IMR-90 (cell line): ENCODE results near the gene DNAJC30. TPM values are rescaled to one million over a fixed set of nuclear protein-coding genes. Genes with fewer than 3 reads are reported as not detected.

Experiments used
- ATAC-seq: fragments of 200-7000 bp; cut with Tn5 transposase; 2 replicates; pipeline ENCODE4 v1.9.1; 2020; ENCODE audit warnings: low read depth, mild to moderate bottlenecking, moderate library complexity
- BruUV-seq: library from RNA; stranded (reverse); fragments of 400-500 nt; replicated peaks from 2 replicates; lab custom pipeline; 2021; lab: Mats Ljungman, UMichigan
- CTCF ChIA-PET: fragments of 300-600 bp; formaldehyde crosslinking; extraction: SDS; loops from one replicate; lab custom pipeline; 2021; ENCODE audit warnings: antibody characterized with exemption; lab: Yijun Ruan, JAX
- POLR2A ChIA-PET: fragments of 300-600 bp; sonication (Branson Sonifier 250); formaldehyde crosslinking; loops from one replicate; lab custom pipeline; 2022; ENCODE audit warnings: antibody characterized with exemption; ENCODE audit not compliant: unreplicated experiment; lab: Charles Lee
- DNase-seq: peaks from one replicate; pipeline ENCODE4 v3.0.0; 2013
- H2AFZ ChIP-seq: replicated peaks from 2 replicates; pipeline ENCODE3; 2013; ENCODE audit warnings: low read length, mild to moderate bottlenecking; ENCODE audit not compliant: poor library complexity
- H2AK5ac ChIP-seq: 2 replicates; pipeline ENCODE4 v1.6.1; 2013; ENCODE audit warnings: low read depth, low read length, inconsistent platforms
- H2AK9ac ChIP-seq: replicated peaks from 2 replicates; pipeline ENCODE3; 2013; ENCODE audit warnings: mild to moderate bottlenecking, low read depth, low read length, moderate library complexity; ENCODE audit not compliant: poor library complexity
- H2BK120ac ChIP-seq: 2 replicates; pipeline ENCODE4 v1.6.1; 2013; ENCODE audit warnings: low read depth, low read length, inconsistent platforms
- H2BK15ac ChIP-seq: 3 replicates; pipeline ENCODE4 v1.6.1; 2013; ENCODE audit warnings: low read depth, low read length, inconsistent platforms
- H2BK20ac ChIP-seq: 2 replicates; pipeline ENCODE4 v1.6.1; 2013; ENCODE audit warnings: low read depth, mild to moderate bottlenecking, inconsistent platforms, low read length, moderate library complexity
- H2BK5ac ChIP-seq: 2 replicates; pipeline ENCODE4 v1.6.1; 2013; ENCODE audit warnings: mild to moderate bottlenecking, low read depth, low read length, inconsistent platforms; ENCODE audit not compliant: poor library complexity, severe bottlenecking
- H3K14ac ChIP-seq: replicated peaks from 2 replicates; pipeline ENCODE4 v1.6.1; 2013; ENCODE audit warnings: low read depth, low read length, inconsistent platforms
- H3K18ac ChIP-seq: 2 replicates; pipeline ENCODE4 v1.6.1; 2013; ENCODE audit warnings: low read depth, low read length, control low read depth
- H3K23ac ChIP-seq: 2 replicates; pipeline ENCODE4 v1.6.1; 2013; ENCODE audit warnings: low read depth, low read length, inconsistent platforms
- H3K27ac ChIP-seq: 2 replicates; pipeline ENCODE4 v1.5.1; 2013; ENCODE audit warnings: mild to moderate bottlenecking, control low read depth, low read length; ENCODE audit not compliant: insufficient read depth
- H3K27me3 ChIP-seq: 2 replicates; pipeline ENCODE4 v1.6.1; 2013; ENCODE audit warnings: low read length; ENCODE audit not compliant: control insufficient read depth, insufficient read depth
- H3K36me3 ChIP-seq: 2 replicates; pipeline ENCODE4 v1.6.1; 2013; ENCODE audit warnings: low read length, mixed read lengths; ENCODE audit not compliant: control insufficient read depth, insufficient read depth
- H3K4ac ChIP-seq: 2 replicates; pipeline ENCODE4 v1.6.1; 2013; ENCODE audit warnings: low read depth, low read length, inconsistent platforms
- H3K4me1 ChIP-seq: 2 replicates; pipeline ENCODE4 v1.6.1; 2013; ENCODE audit warnings: low read length, mixed read lengths; ENCODE audit not compliant: control insufficient read depth, insufficient read depth
- H3K4me2 ChIP-seq: 2 replicates; pipeline ENCODE4 v1.6.1; 2013; ENCODE audit warnings: low read depth, mild to moderate bottlenecking, control low read depth, low read length, moderate library complexity
- H3K4me3 ChIP-seq: 2 replicates; pipeline ENCODE4 v1.5.1; 2013; ENCODE audit warnings: low read depth, mild to moderate bottlenecking, control low read depth, low read length, moderate library complexity; ENCODE audit not compliant: insufficient read depth
- H3K56ac ChIP-seq: 2 replicates; pipeline ENCODE4 v1.6.1; 2013; ENCODE audit warnings: low read length, inconsistent platforms; ENCODE audit not compliant: insufficient read depth; ENCODE audit errors: extremely low read depth
- H3K79me1 ChIP-seq, 2 experiments: 2 replicates each; pipeline ENCODE4 v1.6.1; 2013; ENCODE audit warnings: low read length in 2 of 2, inconsistent platforms in 1 of 2, low read depth in 1 of 2
- H3K9ac ChIP-seq: 2 replicates; pipeline ENCODE4 v1.6.1; 2013; ENCODE audit warnings: low read depth, low read length, control low read depth
- H3K9me1 ChIP-seq: 2 replicates; pipeline ENCODE4 v1.6.1; 2013; ENCODE audit warnings: low read length, inconsistent platforms; ENCODE audit not compliant: insufficient read depth
- H3K9me3 ChIP-seq: 2 replicates; pipeline ENCODE4 v1.6.1; 2013; ENCODE audit warnings: low read length; ENCODE audit not compliant: control insufficient read depth, insufficient read depth
- H4K20me1 ChIP-seq: 2 replicates; pipeline ENCODE4 v1.6.1; 2013; ENCODE audit warnings: low read length, inconsistent platforms; ENCODE audit not compliant: insufficient read depth
- H4K5ac ChIP-seq: 2 replicates; pipeline ENCODE4 v1.6.1; 2013; ENCODE audit warnings: mild to moderate bottlenecking, low read depth, low read length, control low read depth
- H4K8ac ChIP-seq, 2 experiments: 2 replicates each; pipeline ENCODE4 v1.6.1; 2013; ENCODE audit warnings: low read depth in 2 of 2, low read length in 2 of 2, control low read depth in 1 of 2, inconsistent platforms in 1 of 2
- H4K91ac ChIP-seq: 2 replicates; pipeline ENCODE4 v1.6.1; 2013; ENCODE audit warnings: low read depth, low read length, inconsistent platforms; ENCODE audit not compliant: insufficient read depth
- CEBPB ChIP-seq: IDR thresholded peaks from 2 replicates; pipeline ENCODE4 v1.6.1; 2012; ENCODE audit warnings: low read depth, low read length, improper control_type of control experiment
- WGBS, 2 experiments: methylation state at CpG; one replicate each; pipeline versions ENCODE4 v1.1.5 to v1.1.7; 2013; ENCODE audit warnings: missing lambda C conversion rate in 2 of 2; ENCODE audit not compliant: insufficient read length in 1 of 2; ENCODE audit errors: extremely low coverage in 2 of 2; 5-methylcytosine and 5-hydroxymethylcytosine counted together
- dilution Hi-C: fragments of 300-500 bp; cut with HindIII; formaldehyde crosslinking; loops from one replicate; pipeline ENCODE4 v1.14.3; 2018; ENCODE audit warnings: low sequenced_read_pairs; ENCODE audit not compliant: unreplicated experiment
- in situ Hi-C: fragments of 300-500 bp; cut with MboI; formaldehyde crosslinking; loops from 3 replicates; pipeline ENCODE4 v1.14.3; 2019; ENCODE audit warnings: low sequenced_read_pairs, inconsistent platforms, mixed read lengths
- intact Hi-C: fragments of 100-400 bp; cut with micrococcal nuclease; formaldehyde crosslinking; loops from 2 replicates; pipeline ENCODE4 v1.10.0; 2022
- polyA plus RNA-seq, 3 experiments: library from polyadenylated mRNA; depleted of rRNA; stranded (reverse); fragments of >200 nt; gene quantifications; 2 replicates each; pipeline ENCODE4 v1.2.3, GENCODE V29; 2012; ENCODE audit warnings: low replicate concordance in 1 of 3
- total RNA-seq: library from RNA; depleted of rRNA; stranded (reverse); fragments of >200 nt; gene quantifications from 2 replicates; pipeline ENCODE4 v1.2.3, GENCODE V29; 2012

The DNAJC30 gene
- total and polyA plus RNA-seq, 2 of the 4 experiments (the other 2 are of a cell fraction): 1.6 to 9.0 TPM

- Histone ChIP-seq H2AK9ac (no peak overlapping the region), H4K91ac (no peak overlapping the region), H4K5ac (no peak overlapping the region), H3K9me1 (peaks cover 7% of the 10 kb centered on the region; the same call in 1 of the 2 replicates), H3K18ac (no peak overlapping the region), H2BK20ac (no peak overlapping the region), H3K4me1 (peaks cover 13% of the 10 kb centered on the region), H3K56ac (no peak overlapping the region), H3K27ac (no peak overlapping the region), H3K27me3 (no peaks in the 10 kb centered on the region), H3K36me3 (peaks cover 9% of the 10 kb centered on the region), H4K8ac (no peak overlapping the region), H3K4me2 (no peak overlapping the region), H4K20me1 (peaks cover 16% of the 10 kb centered on the region; the same call in 1 of the 2 replicates), H3K9me3 (no peaks in the 10 kb centered on the region), H2AK5ac (no peak overlapping the region), H3K9ac (no peak overlapping the region), H3K4ac (no peak overlapping the region), H3K4me3 (no peak overlapping the region), H3K14ac (no peak overlapping the region), H2BK5ac (no peak overlapping the region), H3K79me1 (peaks cover 47 to 71% of the 10 kb centered on the region in 2 experiments), H2AFZ (no peak overlapping the region), H2BK15ac (no peak overlapping the region), H3K23ac (no peak overlapping the region), H2BK120ac (no peak overlapping the region)
- in situ Hi-C loops: no loop called here
- DNase-seq (no peak), ATAC-seq (no peak)
- 92% methylated on average over 3 of the region's 7 CpGs; no CpG with 5 or more reads in 1 of the 2 experiments for WGBS, 2 experiments
- no TSS peak for BruUV-seq
- POLR2A ChIA-PET: interaction anchor here (0.6 kb wide), 2 partner anchors 11 to 44 kb away, joined by 3 to 13 read pairs; no protein-coding TSS in a partner anchor
- no peak for TF ChIP-seq CEBPB
- intact Hi-C loops: loop anchor here (5.0 kb wide), 1 partner anchor 37 kb away; the partner anchor contains the start of gene STX1A
- CTCF ChIA-PET: no interaction called here
- dilution Hi-C loops: no loop called here
These were observed 2.8 kb downstream of the DNAJC30 start for GRCh38 chr7:73680501-73680900.
